Neural cell (in vitro differentiated cells): ENCODE data around the gene ALOX12B. TPM values are rescaled to one million over a fixed set of nuclear protein-coding genes. Genes with fewer than 3 reads are reported as not detected.

Source experiments
- H2AFZ ChIP-seq: fragments of 200-600, 300-800 bp; sonication (generic), shearing (Covaris generic); 2 replicates; pipeline ENCODE4 v1.6.0; 2014; ENCODE audit warnings: low read depth, mild to moderate bottlenecking, antibody characterized with exemption, low read length, moderate library complexity
- H3F3A ChIP-seq: fragments of 200-600 bp; shearing (Covaris generic); 2 replicates; pipeline ENCODE4 v1.6.1; 2016; ENCODE audit warnings: mild to moderate bottlenecking, moderate library complexity, mixed read lengths, antibody characterized with exemption, low read length; ENCODE audit not compliant: insufficient read depth, poor library complexity, severe bottlenecking
- H3K27ac ChIP-seq: fragments of 200-600, 300-800 bp; sonication (generic), shearing (Covaris generic); 2 replicates; pipeline ENCODE4 v1.5.1; 2014; ENCODE audit warnings: mild to moderate bottlenecking, low read length, moderate library complexity
- H3K27me3 ChIP-seq: fragments of 300-800, 200-600 bp; sonication (generic), shearing (Covaris generic); 2 replicates; pipeline ENCODE4 v1.6.0; 2014; ENCODE audit warnings: mild to moderate bottlenecking, low read depth, low read length, moderate library complexity; ENCODE audit not compliant: insufficient read depth
- H3K36me3 ChIP-seq: fragments of 300-800, 200-600 bp; sonication (generic), shearing (Covaris generic); 2 replicates; pipeline ENCODE4 v1.5.1; 2014; ENCODE audit warnings: mild to moderate bottlenecking, antibody characterized with exemption, low read length, moderate library complexity; ENCODE audit not compliant: insufficient read depth
- H3K4me2 ChIP-seq: fragments of 300-800, 200-600 bp; sonication (generic), shearing (Covaris generic); 2 replicates; pipeline ENCODE4 v1.6.0; 2014; ENCODE audit warnings: mild to moderate bottlenecking, low read length
- H3K4me3 ChIP-seq: fragments of 300-800, 200-600 bp; sonication (generic), shearing (Covaris generic); 2 replicates; pipeline ENCODE4 v1.5.1; 2014; ENCODE audit warnings: mild to moderate bottlenecking, low read length, moderate library complexity
- H3K79me2 ChIP-seq: fragments of 200-600 bp; shearing (Covaris generic); replicated peaks from 2 replicates; pipeline ENCODE4 v1.6.0; 2014; ENCODE audit warnings: mild to moderate bottlenecking, low read length, moderate library complexity; ENCODE audit not compliant: insufficient read depth
- H3K9ac ChIP-seq: fragments of 300-800, 200-600 bp; sonication (generic), shearing (Covaris generic); 2 replicates; pipeline ENCODE4 v1.6.1; 2016; ENCODE audit warnings: mild to moderate bottlenecking, low read length, mixed read lengths
- H3K9me2 ChIP-seq: fragments of 200-600 bp; shearing (Covaris generic); 2 replicates; pipeline ENCODE4 v1.6.1; 2016; ENCODE audit warnings: mild to moderate bottlenecking, low read length, mixed read lengths; ENCODE audit not compliant: insufficient read depth
- H3K9me3 ChIP-seq: fragments of 200-600, 300-800 bp; sonication (generic), shearing (Covaris generic); 2 replicates; pipeline ENCODE4 v1.6.1; 2016; ENCODE audit warnings: mild to moderate bottlenecking, mixed run types, low read length, moderate library complexity, mixed read lengths
- H4K20me1 ChIP-seq: fragments of 200-600 bp; shearing (Covaris generic); 2 replicates; pipeline ENCODE4 v1.6.1; 2016; ENCODE audit warnings: mild to moderate bottlenecking, mixed run types; ENCODE audit not compliant: insufficient read depth
- CTCF ChIP-seq: fragments of 450-650 bp; IDR thresholded peaks from 2 replicates; pipeline ENCODE4 v1.5.1; 2014; ENCODE audit warnings: antibody characterized with exemption, mild to moderate bottlenecking, moderate library complexity; ENCODE audit not compliant: poor library complexity, severe bottlenecking
- EP300 ChIP-seq: fragments of 450-650 bp; conservative IDR thresholded peaks from 2 replicates; pipeline ENCODE4 v1.6.1; 2014; ENCODE audit warnings: antibody characterized with exemption, mild to moderate bottlenecking, moderate library complexity; ENCODE audit not compliant: poor library complexity, severe bottlenecking
- EZH2 ChIP-seq: fragments of 200-600, 300-800 bp; shearing (Covaris generic), sonication (generic); IDR thresholded peaks from 2 replicates; pipeline ENCODE4 v1.6.1; 2014; ENCODE audit warnings: antibody characterized with exemption, low read length, borderline replicate concordance, mild to moderate bottlenecking; ENCODE audit not compliant: insufficient read depth, poor library complexity, severe bottlenecking
- MXI1 ChIP-seq: fragments of 450-650 bp; conservative IDR thresholded peaks from 2 replicates; pipeline ENCODE4 v1.6.1; 2014; ENCODE audit warnings: antibody characterized with exemption, mild to moderate bottlenecking; ENCODE audit not compliant: poor library complexity, severe bottlenecking
- POLR2AphosphoS5 ChIP-seq: IDR thresholded peaks from 2 replicates; pipeline ENCODE4 v1.6.1; 2012
- RAD21 ChIP-seq: fragments of 450-650 bp; conservative IDR thresholded peaks from 2 replicates; pipeline ENCODE4 v1.6.1; 2014; ENCODE audit warnings: antibody characterized with exemption, mild to moderate bottlenecking, moderate library complexity
- REST ChIP-seq: IDR thresholded peaks from 2 replicates; pipeline ENCODE4 v1.6.1; 2012; ENCODE audit warnings: borderline replicate concordance
- SMC3 ChIP-seq: fragments of 450-650 bp; conservative IDR thresholded peaks from 2 replicates; pipeline ENCODE4 v1.6.1; 2014; ENCODE audit warnings: antibody characterized with exemption, mild to moderate bottlenecking, moderate library complexity; ENCODE audit not compliant: poor library complexity
- TAF1 ChIP-seq: IDR thresholded peaks from 2 replicates; pipeline ENCODE4 v1.6.1; 2012; ENCODE audit warnings: low read depth
- polyA plus RNA-seq: library from polyadenylated mRNA; depleted of rRNA; stranded (reverse); fragments of >200 nt; gene quantifications from 2 replicates; pipeline ENCODE4 v1.2.3, GENCODE V29; 2014

Gene ALOX12B
- polyA plus RNA-seq, 1 donor from 2014 or later = 0.31 TPM

DNA sequence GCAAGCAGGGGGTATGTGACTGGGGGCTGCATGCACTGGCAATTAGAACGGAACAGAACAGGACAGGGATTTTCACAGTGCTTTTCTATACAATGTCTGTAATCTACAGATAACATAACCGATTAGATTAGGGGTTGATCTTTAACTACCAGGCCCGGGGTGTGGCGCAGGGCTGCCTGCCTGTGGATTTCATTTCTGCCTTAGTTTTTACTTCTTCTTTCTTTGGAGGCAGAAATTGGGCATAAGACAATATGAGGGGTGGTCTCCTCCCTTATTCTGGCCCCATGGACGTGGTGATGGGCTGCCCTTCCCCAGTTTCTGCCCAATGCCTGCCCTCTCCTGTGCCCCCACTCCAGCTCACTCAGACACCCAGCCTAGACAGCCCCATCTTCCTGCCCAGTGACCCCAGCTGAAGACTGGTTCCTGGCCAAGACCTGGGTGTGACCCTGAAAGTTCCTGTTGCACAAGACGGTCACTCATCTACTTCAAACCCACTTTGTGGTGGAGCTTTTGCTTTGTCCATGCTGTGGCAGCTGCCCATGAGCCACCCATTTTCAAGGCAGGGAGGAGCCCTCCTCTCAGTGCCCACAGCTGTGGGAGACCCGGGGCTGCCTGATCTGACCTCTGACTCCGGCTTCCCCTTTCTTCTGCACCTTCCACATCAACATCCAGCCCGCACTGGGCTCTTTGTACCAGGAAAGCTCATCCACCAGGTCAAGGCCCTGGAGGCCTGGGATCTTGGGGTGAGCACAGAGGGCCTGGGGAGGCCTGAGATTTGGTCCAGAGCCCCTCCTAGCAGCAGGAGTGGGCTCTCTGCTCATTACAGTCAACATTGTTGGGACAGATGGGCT is 18.6 kb downstream of the ALOX12B start:
- Histone ChIP-seq H4K20me1 (no peaks in the 10 kb centered on the region), H3K9me2 (no peaks in the 10 kb centered on the region), H3F3A (no peaks in the 10 kb centered on the region), H3K4me2 (no peak overlapping the region), H3K27ac (no peak overlapping the region), H3K9me3 (no peaks in the 10 kb centered on the region), H3K4me3 (no peak overlapping the region), H2AFZ (no peak overlapping the region), H3K9ac (no peak overlapping the region), H3K27me3 (peaks cover 58% of the 10 kb centered on the region), H3K79me2 (no peaks in the 10 kb centered on the region), H3K36me3 (no peaks in the 10 kb centered on the region)
- TF ChIP-seq RAD21 (no peak), EP300 (no peak), REST (no peak), CTCF (no peak), TAF1 (no peak), MXI1 (no peak), EZH2 (no peak), POLR2AphosphoS5 (no peak), SMC3 (no peak)

- Histone ChIP-seq H2AFZ (no peak overlapping the region), H3K79me2 (no peaks in the 10 kb centered on the region), H3K9me2 (no peaks in the 10 kb centered on the region), H3K27ac (no peak overlapping the region), H3F3A (no peaks in the 10 kb centered on the region), H4K20me1 (no peaks in the 10 kb centered on the region), H3K27me3 (peaks cover 56% of the 10 kb centered on the region), H3K9ac (no peak overlapping the region), H3K36me3 (no peaks in the 10 kb centered on the region), H3K4me3 (no peak overlapping the region), H3K4me2 (no peak overlapping the region), H3K9me3 (no peaks in the 10 kb centered on the region)
- TF ChIP-seq MXI1 (no peak), TAF1 (no peak), POLR2AphosphoS5 (no peak)
Observed at GRCh38 chr17:8067806-8068205, 19.7 kb downstream of the ALOX12B start.
